SIG-M5 (cell line): ENCODE measurements around the gene VSIG10L.

Experiments
- DNase-seq: peaks from one replicate; lab custom pipeline; 2025; lab: John Stamatoyannopoulos, UW

Gene VSIG10L

DNA sequence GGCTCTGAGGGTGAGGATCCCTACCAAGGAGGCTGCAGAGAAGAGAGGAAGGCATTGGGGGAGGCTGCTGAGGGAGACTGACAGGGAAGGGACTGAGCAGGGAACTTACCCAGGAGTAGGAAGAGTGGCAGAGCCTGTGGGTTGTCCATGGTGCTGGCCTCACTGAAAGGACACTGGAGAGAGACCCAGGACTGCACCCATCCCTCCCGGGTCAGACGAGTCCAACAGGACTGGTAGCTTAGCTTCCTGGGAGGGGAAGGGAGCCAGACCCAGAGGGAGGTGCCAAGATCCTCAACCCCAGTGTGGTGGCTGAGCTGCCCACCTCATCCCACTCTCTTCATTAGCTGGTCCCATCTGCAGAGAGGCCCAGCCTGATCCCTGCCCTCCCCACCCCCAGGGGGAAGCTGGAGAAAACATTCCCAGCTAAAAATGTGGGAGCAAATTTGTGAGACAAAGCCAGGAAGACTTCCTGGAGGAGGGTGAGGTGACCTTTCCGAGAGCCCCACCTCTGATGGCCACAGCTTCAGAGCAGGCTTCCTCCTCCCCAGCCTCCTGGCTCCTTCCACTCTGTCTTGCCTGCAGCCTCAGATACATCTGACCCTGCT lies at the start of gene VSIG10L:
Gene VSIG10L, minus strand, starts transcription at position 164 of the 605 bp plus-strand sequence. Its CDS starts 15 bp downstream, at position 149.
- no peak for DNase-seq

GRCh38 chr19:51391073-51391611 lies 49.2 kb upstream of the VSIG10L start:
- DNase-seq: no peak

DNA sequence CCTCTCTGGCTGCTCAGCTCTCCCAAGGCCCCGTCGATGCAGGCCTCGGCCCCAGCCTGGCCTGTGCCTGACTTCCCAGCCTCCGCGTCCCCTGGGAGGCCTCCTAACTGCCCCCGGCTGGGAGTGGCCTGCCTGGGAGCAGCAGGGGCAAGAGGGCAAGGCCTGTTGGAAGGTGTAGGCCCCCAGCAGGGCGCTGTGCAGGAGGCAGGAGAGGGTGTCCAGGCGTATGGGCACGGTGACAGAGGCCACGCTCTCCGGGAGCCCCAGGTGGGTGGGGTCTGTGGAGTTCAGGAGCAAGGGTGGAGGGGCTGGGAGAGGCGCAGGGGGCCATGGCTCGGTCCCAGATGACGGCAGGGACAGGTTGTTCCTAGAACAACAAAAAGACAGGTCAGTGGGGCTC lies 47.2 kb upstream of the VSIG10L start:
- DNase-seq: no peak

- DNase-seq: no peak
Measured at GRCh38 chr19:51387924-51388389, 46.0 kb upstream of the VSIG10L start, which contains the start of gene LIM2. Gene LIM2, minus strand, starts transcription at chr19:51387974. Its CDS starts 531 bp downstream, at chr19:51387443.

DNA sequence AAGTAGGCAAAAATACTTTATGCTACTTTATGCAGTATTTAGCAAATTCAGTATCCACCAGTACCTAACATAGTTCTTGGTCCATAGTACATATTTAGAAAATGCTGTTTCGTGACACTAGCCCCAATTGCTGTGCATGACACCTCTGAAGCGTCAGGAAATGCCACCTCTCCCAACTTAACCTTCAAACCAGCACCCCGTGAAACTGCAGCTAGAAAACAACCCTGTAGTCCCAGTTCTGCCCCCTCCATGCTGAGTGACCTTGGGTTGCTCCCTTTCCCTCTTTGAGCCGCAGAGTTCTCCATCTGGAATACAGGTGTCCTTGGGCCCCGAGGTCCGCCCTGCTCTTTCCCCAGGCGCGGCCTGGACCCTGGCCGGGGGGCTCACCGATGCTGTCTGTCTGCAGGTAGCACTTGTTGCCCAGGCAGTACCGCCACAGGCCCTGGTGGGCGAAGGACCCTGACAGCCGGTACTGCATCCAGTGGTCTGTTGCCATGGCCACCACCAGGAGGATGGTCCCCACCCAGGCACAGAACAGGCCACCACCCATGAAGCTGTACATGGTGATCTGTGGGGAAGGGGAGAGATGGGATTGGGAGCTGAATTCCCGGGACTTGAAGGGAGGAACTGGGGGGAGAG lies 45.1 kb upstream of the VSIG10L start:
- no peak for DNase-seq

GRCh38 chr19:51382004-51382403 lies 40.1 kb upstream of the VSIG10L start:
- no peak for DNase-seq

DNA sequence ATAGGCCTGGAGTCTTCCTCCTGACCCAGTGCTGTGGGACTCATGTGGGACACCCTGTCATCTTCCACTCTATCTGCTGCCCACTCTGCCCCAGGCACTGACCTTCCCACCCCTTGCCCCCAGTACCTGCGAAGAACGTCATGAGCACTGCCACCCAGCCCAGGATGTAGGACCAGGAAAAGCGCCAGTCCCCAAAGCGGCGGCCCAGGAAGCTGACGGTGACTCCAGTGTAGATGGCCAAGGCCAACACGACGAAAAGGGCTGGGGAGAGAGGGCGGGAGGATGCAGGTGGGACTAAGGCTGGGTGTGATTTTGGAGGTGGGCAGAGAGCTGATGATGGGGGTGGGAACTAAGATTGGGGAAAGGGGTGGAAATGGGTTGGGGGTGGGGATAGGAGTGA lies 38.4 kb upstream of the VSIG10L start:
- no peak for DNase-seq

DNA sequence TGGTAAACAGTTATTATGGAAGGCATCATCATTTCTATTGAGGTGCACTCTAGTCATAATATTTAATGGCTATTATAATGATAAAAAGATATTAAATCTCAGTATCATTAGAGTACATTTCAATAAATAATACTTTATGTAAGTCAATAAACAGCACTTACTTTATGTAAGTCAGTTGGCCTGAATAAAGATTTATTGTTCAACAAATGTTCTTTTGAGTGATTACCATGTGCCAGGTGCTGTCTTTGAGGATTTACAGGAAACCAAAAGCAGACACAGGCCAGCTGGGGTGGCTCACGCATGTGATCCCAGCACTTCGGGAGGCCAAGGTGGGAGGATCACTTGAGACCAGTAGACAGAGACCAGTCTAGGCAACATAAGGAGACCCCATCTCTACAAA lies 35.5 kb upstream of the VSIG10L start:
- DNase-seq: no peak

GRCh38 chr19:51375504-51376221 lies 33.7 kb upstream of the VSIG10L start:
- DNase-seq: no peak

DNA sequence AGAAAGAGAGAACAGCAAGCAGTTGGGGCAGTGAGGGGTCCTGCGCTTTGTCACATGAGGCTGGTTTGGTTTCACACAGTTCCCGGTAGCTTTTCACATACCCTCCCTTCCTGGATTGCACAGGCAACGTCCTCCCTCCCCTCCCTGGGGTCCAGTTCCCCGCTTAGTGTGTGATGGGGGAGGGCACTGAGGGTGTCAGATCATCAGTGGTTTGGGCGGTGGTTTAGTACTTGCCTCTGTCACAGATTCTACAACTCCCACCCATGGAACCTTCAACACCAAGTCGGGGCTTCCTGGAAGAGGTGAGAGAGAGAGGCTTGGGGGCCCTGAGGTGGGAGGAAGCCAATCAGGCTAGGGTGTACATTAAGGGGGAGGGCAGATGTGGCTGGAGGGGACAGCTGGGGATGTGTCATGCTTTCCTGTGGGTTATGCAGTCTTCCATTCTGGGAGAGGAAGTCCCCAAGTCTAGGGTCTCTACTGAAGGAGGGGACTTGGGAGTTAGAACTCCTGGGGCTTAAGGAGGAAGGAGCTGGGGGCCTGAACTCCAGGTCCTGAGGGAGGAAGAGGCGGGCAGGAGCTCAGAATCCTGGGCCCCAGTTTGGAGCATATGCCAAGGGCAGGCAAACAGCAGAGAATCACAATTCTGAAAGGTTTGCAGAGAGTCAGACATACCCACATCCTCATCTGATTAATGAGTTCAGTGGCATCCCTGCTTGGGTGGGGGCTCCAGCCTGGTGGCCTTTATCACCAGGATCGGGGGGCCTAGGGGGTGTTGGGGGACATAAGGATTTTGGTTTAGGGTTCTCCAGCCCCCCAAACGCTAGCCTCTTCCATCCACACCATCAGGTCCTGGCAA lies 30.9 kb upstream of the VSIG10L start, which contains the start of gene NKG7:
Gene NKG7, minus strand, starts transcription at position 6 of the 856 bp plus-strand sequence. CDS start 119 bp downstream, outside the sequence.
- DNase-seq: peak; percentile 64

GRCh38 chr19:51372021-51372648 lies 30.2 kb upstream of the VSIG10L start:
- DNase-seq: no peak

- no peak for DNase-seq
Measured at GRCh38 chr19:51371186-51371690, 29.3 kb upstream of the VSIG10L start.

DNA sequence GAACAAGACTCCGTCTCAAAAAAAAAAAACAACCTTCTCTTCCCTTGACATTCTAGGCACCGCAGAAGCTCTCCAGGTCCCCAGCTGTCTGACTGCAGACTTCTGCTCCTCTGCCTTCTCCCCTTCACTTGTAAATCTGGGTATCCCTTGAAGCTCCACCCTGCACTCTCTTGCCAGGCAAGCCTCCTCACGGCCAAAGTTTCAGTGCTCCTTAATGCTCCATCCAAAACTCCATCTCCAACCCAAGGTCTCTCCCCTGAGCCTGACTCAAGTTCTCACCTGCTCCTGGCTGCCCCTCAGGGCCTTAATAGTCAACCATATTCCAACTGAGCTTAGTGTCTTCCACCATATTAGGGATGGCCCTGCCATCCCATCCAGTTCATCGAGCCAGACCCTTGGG lies 28.3 kb upstream of the VSIG10L start:
- no peak for DNase-seq

GRCh38 chr19:51368366-51369282 lies 26.7 kb upstream of the VSIG10L start, which contains the start of gene CLDND2:
Gene CLDND2, minus strand, starts transcription at chr19:51369003. Its CDS starts 426 bp downstream, at chr19:51368577.
- no peak for DNase-seq

DNA sequence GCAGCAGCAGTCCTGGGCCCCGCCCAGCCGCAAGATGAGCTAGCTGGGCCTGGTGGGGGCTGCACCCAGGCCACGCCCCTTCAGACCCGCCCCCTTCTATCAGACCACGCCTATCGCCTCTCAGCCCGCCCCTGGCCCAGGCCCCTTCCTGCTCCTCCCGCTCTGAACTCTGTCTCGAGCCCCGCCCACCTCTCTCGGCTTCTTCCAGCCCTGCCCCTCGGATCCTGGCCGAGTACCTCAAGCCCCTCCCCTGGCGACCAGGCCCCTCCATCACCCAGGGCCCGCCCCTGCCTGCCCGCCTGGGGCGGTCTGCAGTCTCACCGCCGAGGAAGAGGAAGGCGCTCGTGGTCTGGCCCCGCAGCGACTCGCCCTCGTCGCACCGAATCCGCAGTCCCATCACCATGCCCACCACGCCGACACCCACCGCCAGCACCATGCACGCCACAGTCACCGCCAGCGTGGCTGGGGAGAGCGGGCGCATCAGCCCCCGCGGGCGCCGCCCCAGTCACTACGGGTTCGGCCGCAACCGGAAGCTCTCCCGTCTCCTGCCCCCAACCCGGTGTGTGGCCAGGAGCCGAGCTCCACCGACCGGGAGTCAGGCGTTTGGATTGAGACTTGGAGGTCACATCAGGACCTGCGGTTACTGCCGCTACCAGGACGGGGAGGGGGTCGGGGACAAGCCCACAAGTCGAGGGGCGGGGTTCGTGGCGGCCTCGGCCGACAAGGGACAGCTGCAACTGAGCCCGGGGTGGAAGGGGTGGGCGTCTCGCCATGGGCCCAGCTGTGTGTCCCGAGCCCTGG lies 25.8 kb upstream of the VSIG10L start:
- peak; percentile 76 for DNase-seq

- DNase-seq: no peak
Measured at GRCh38 chr19:51367255-51367564, 25.3 kb upstream of the VSIG10L start.

- peak; percentile 60 for DNase-seq
Measured at GRCh38 chr19:51366389-51367254, 24.7 kb upstream of the VSIG10L start.

DNA sequence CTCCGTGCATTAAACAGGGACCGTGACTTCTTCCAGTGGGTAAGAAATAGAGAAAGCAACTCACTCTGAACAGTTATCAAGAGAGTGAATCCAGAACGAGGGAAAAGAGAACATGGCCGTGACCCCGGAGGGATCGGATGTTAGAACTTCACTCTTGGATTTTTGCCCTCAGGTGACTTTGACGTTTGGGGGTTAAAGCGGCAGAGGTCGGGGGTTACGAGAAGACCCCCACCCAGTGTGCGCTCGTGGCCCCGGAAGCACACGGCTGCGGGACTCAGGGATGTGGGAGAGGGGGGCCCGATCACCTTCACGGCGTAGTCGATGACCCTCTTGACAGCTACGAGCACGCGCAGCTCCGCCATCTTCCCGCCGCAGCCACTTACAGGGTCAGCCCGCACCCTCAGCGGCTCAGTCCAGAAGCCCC lies 24.0 kb upstream of the VSIG10L start, which contains the start of gene ETFB:
Gene ETFB, minus strand, starts transcription at position 424 of the 424 bp plus-strand sequence. Its CDS starts 62 bp downstream, at position 362.
- DNase-seq: no peak
